CD4-positive, alpha-beta T cell (primary cell): ENCODE data around the gene TRIM16. TPM values are rescaled to one million over a fixed set of nuclear protein-coding genes. Genes with fewer than 3 reads are reported as not detected.
"Not testable (repeated sequence)": the region's sequence is repeated elsewhere in the genome, so short reads cannot be mapped to it uniquely, and the experiment has no call there.

ENCODE experiments used
- ATAC-seq: fragments of 200-7000 bp; cut with Tn5 transposase; one replicate; pipeline ENCODE4 v1.10.0; 2022; ENCODE audit warnings: mild to moderate bottlenecking; ENCODE audit not compliant: poor library complexity
- CTCF ChIA-PET: fragments of 350-600 bp; sonication (Branson Sonifier 250); formaldehyde crosslinking; loops from one replicate; lab custom pipeline; 2021; ENCODE audit warnings: antibody characterized with exemption, inconsistent platforms; lab: Charles Lee
- POLR2A ChIA-PET: fragments of 350-600 bp; sonication (Branson Sonifier 250); formaldehyde crosslinking; loops from one replicate; lab custom pipeline; 2021; ENCODE audit warnings: antibody characterized with exemption, inconsistent platforms; lab: Charles Lee
- DNase-seq, 14 experiments: peaks; one replicate each; pipeline ENCODE4 v3.0.0-alpha.2; 2013 to 2020; ENCODE audit warnings: mixed read lengths in 2 of 14
- H3K27ac ChIP-seq, 2 donors: one replicate each; pipeline versions ENCODE4 v1.5.1 to v1.7.0; 2013; ENCODE audit warnings: low read length in 2 of 2, low read depth in 1 of 2, mild to moderate bottlenecking in 1 of 2
- H3K27me3 ChIP-seq, 2 experiments: 1 replicate in 1 of 2; 2 replicates in 1 of 2; pipeline versions ENCODE4 v1.6.1 to v1.7.0; 2013; ENCODE audit warnings: low read length in 2 of 2, control low read depth in 1 of 2, mild to moderate bottlenecking in 1 of 2, moderate library complexity in 1 of 2; ENCODE audit not compliant: insufficient read depth in 2 of 2, control insufficient read depth in 1 of 2
- H3K36me3 ChIP-seq: one replicate; pipeline ENCODE4 v1.6.1; 2013; ENCODE audit warnings: low read length, control low read depth; ENCODE audit not compliant: insufficient read depth
- H3K4me1 ChIP-seq: one replicate; pipeline ENCODE4 v1.6.1; 2013; ENCODE audit warnings: low read length, control low read depth; ENCODE audit not compliant: insufficient read depth
- H3K4me3 ChIP-seq: one replicate; pipeline ENCODE4 v1.5.1; 2013; ENCODE audit warnings: mild to moderate bottlenecking, low read length, moderate library complexity
- H3K9me3 ChIP-seq, 2 experiments: 1 replicate in 1 of 2; 2 replicates in 1 of 2; pipeline versions ENCODE4 v1.6.1 to v1.7.0; 2013; ENCODE audit warnings: low read length in 2 of 2, mild to moderate bottlenecking in 2 of 2, control low read depth in 1 of 2, moderate library complexity in 1 of 2; ENCODE audit not compliant: control insufficient read depth in 1 of 2, insufficient read depth in 1 of 2
- H3K27ac Mint-ChIP-seq: one replicate; pipeline ENCODE4 v1.8.0; 2020; ENCODE audit warnings: mixed read lengths
- H3K27me3 Mint-ChIP-seq: one replicate; pipeline ENCODE4 v1.8.0; 2021; ENCODE audit warnings: mixed read lengths
- H3K36me3 Mint-ChIP-seq: one replicate; pipeline ENCODE4 v1.8.0; 2021; ENCODE audit warnings: low read depth, mixed read lengths
- H3K4me1 Mint-ChIP-seq: one replicate; pipeline ENCODE4 v1.8.0; 2021; ENCODE audit warnings: low read depth, mixed read lengths
- H3K4me3 Mint-ChIP-seq: one replicate; pipeline ENCODE4 v1.8.0; 2020; ENCODE audit warnings: mild to moderate bottlenecking, mixed read lengths
- H3K9me3 Mint-ChIP-seq: one replicate; pipeline ENCODE4 v1.8.0; 2020; ENCODE audit warnings: mixed read lengths
- intact Hi-C, 2 experiments: fragments of 100-400 bp; cut with DNase I in 1 of 2; cut with micrococcal nuclease in 1 of 2; formaldehyde crosslinking; loops; one replicate each; pipeline versions ENCODE4 v1.15.1 to v1.9.0; 2023 to 2025; cut with DNase I, micrococcal nuclease
- polyA plus RNA-seq, 2 donors: library from polyadenylated mRNA; unstranded; fragments of 120-200 nt; gene quantifications; one replicate each; pipeline ENCODE4 v1.2.1, GENCODE V29; 2013
- total RNA-seq, 174 experiments: library from RNA in 2 of 174; stranded (reverse) in 2 of 174; gene quantifications; one replicate each; pipeline ENCODE4 v1.2.3 and lab custom pipeline; 2021 to 2026

Gene TRIM16
- 1 to 10 TPM; 5.6 to 5.7 TPM for total RNA-seq
- polyA plus RNA-seq (2013, experiment 1 of 2) = 10.1 TPM
- polyA plus RNA-seq (2013, experiment 2 of 2) = 14.3 TPM
- 3.5 to 14.3 (median 8.0) reads per million in 172 experiments for total RNA-seq (lab: John Stamatoyannopoulos, UW)

GRCh38 chr17:15683824-15684478 is at the start of gene TRIM16:
TRIM16 (minus strand) TSS chr17:15684311; CDS start chr17:15651609, 32,702 bp downstream.
- H3K27me3 ChIP-seq, H3K27me3 Mint-ChIP-seq, H3K9me3 ChIP-seq, H3K4me1 ChIP-seq, H3K36me3 Mint-ChIP-seq, H3K36me3 ChIP-seq, CTCF ChIA-PET, H3K9me3 Mint-ChIP-seq: not testable (repeated sequence)
- peak; percentile 65 to 87 (median 75) for DNase-seq
- POLR2A ChIA-PET = interaction anchor here (1.9 kb wide), 1 partner anchor 15 kb away, joined by 4 read pairs; no protein-coding TSS in a partner anchor
- peaks cover 19% of the 10 kb centered on the region for H3K4me1 Mint-ChIP-seq
- Histone ChIP-seq H3K27ac (peak within 1 kb of the TSS in 1 of 2 donors; percentile 40), H3K4me3 (peak within 1 kb of the TSS; percentile 69)
- intact Hi-C loops = loop anchor here in 1 of 2 experiments (10.0 kb wide), 1 partner anchor 119 kb away; the partner anchor contains the start of gene TVP23C
- peak within 1 kb of the TSS; percentile 92 for H3K27ac Mint-ChIP-seq
- peak within 1 kb of the TSS; percentile 90 for H3K4me3 Mint-ChIP-seq
- ATAC-seq = peak; percentile 92

DNA sequence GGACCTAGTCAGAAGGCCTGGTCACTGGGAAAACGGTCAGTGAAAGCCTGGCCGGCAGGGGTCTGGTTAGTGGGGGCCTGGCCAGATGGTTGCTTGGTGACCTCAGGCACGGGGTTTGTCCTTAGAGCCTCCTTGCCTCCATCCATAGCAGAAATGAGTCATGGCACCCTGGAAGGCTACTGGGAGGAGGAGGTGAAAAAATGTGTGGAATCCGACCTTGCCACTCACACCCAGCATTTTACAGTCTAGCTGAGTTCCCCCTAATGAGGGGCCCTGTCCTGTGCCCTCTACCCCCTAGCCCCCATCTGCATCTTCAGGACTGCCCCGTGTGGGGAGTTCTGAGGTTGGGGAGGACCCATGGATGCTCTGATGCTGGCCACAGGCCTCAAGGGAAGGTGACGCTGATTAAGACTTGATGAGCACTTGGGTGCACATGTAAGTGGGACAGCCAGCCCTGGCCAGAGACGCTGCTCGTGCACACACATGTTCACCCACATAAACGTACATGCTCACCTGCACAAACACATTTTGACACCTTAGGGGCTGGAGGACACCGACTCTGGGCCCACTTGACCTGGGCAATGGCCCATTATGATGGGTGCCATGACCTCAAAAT is 49.2 kb upstream of the TRIM16 start:
- H3K27me3 Mint-ChIP-seq, ATAC-seq, CTCF ChIA-PET, H3K27ac ChIP-seq, H3K4me1 Mint-ChIP-seq, H3K27me3 ChIP-seq, H3K4me1 ChIP-seq, intact Hi-C loops, H3K36me3 Mint-ChIP-seq, POLR2A ChIA-PET, H3K9me3 ChIP-seq, DNase-seq, H3K27ac Mint-ChIP-seq, H3K9me3 Mint-ChIP-seq, H3K36me3 ChIP-seq, H3K4me3 ChIP-seq, H3K4me3 Mint-ChIP-seq: not testable (repeated sequence)

DNA sequence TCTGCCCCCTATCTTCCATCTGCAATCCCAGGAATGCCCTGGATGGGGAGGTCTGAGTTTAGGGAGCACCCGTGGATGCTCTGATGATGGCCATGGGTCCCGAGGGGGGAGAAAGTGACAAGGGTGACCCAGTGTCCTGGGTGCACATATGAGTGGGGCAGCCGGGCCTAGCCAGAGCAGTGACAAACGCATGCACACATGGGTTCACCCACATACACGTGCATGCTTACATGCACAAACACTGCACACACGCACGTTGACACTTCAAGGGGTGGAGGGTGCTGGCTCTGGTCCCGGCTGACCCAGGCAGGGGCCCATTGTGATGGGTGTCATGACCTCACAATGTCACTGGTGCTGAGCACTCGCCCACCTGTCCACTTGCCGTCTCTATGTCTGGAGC is 47.8 kb upstream of the TRIM16 start, which contains the start of gene TBC1D26:
Gene TBC1D26, plus strand, starts transcription at position 384 of the 400 bp plus-strand sequence. CDS start 3,066 bp downstream, outside the sequence.
- CTCF ChIA-PET, H3K36me3 Mint-ChIP-seq, H3K4me1 ChIP-seq, H3K9me3 Mint-ChIP-seq, H3K27me3 Mint-ChIP-seq, POLR2A ChIA-PET, H3K36me3 ChIP-seq, H3K4me1 Mint-ChIP-seq, DNase-seq, H3K4me3 ChIP-seq, ATAC-seq, H3K27me3 ChIP-seq, H3K27ac Mint-ChIP-seq, intact Hi-C loops, H3K4me3 Mint-ChIP-seq, H3K27ac ChIP-seq: not testable (repeated sequence)
- H3K9me3 ChIP-seq = peaks cover 0 to 18% of the 10 kb centered on the region in 2 experiments

GRCh38 chr17:15730535-15730934 is 46.4 kb upstream of the TRIM16 start:
- H3K4me3 Mint-ChIP-seq, H3K27me3 Mint-ChIP-seq, POLR2A ChIA-PET, H3K27me3 ChIP-seq, H3K4me3 ChIP-seq, H3K36me3 ChIP-seq, H3K36me3 Mint-ChIP-seq, ATAC-seq, CTCF ChIA-PET, H3K27ac Mint-ChIP-seq, DNase-seq, H3K4me1 ChIP-seq, H3K9me3 Mint-ChIP-seq, intact Hi-C loops, H3K27ac ChIP-seq, H3K4me1 Mint-ChIP-seq: not testable (repeated sequence)
- H3K9me3 ChIP-seq = peaks cover 0 to 19% of the 10 kb centered on the region in 2 experiments

- H3K4me1 Mint-ChIP-seq, POLR2A ChIA-PET, H3K27ac ChIP-seq, H3K4me3 ChIP-seq, H3K27me3 ChIP-seq, intact Hi-C loops, H3K4me3 Mint-ChIP-seq, H3K9me3 Mint-ChIP-seq, ATAC-seq, DNase-seq, CTCF ChIA-PET, H3K36me3 ChIP-seq, H3K27ac Mint-ChIP-seq, H3K4me1 ChIP-seq, H3K27me3 Mint-ChIP-seq: not testable (repeated sequence)
- H3K9me3 ChIP-seq = peaks cover 12 to 39% of the 10 kb centered on the region in 2 experiments
- H3K36me3 Mint-ChIP-seq = peaks cover 58% of the 10 kb centered on the region
Observed at GRCh38 chr17:15716601-15717563, 32.8 kb upstream of the TRIM16 start.

GRCh38 chr17:15708879-15709278 is 24.8 kb upstream of the TRIM16 start:
- Histone ChIP-seq H3K9me3 (peaks cover 32% of the 10 kb centered on the region in 2 experiments), H3K36me3 (peaks cover 25% of the 10 kb centered on the region)
- H3K4me3 ChIP-seq, ATAC-seq, H3K9me3 Mint-ChIP-seq, POLR2A ChIA-PET, H3K27ac Mint-ChIP-seq, CTCF ChIA-PET, DNase-seq, H3K4me3 Mint-ChIP-seq, intact Hi-C loops, H3K4me1 Mint-ChIP-seq, H3K27ac ChIP-seq, H3K27me3 Mint-ChIP-seq, H3K4me1 ChIP-seq, H3K27me3 ChIP-seq: not testable (repeated sequence)
- peaks cover 90% of the 10 kb centered on the region for H3K36me3 Mint-ChIP-seq
